Measurements from ENCODE around the gene TWIST2. TPM values are rescaled to one million over a fixed set of nuclear protein-coding genes. Genes with fewer than 3 reads are reported as not detected.

TWIST2 gene
- total and polyA plus RNA-seq, 9 of the 15 experiments (the other 6 are each of a cell fraction or from before 2014, with no cell fraction given): not detected

DNA sequence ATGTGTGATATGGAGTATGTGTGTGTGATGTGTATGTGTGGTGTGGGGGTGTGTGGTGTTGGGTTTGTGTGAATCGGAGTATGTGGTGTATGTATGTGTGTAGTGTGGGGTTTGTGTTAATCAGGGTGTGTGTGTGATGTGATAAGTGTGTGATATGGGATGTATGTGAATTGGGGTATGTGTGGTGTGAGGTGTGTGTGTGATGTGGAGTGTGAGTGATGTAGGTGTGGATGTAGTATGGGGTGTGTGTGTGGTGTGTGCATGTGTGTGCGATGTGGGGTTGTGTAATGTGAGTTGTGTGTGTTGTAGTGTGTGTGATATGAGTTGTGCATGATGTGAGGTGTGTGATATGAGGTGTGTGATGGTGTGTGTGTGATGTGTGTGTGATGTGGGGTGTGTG lies 54.4 kb downstream of the TWIST2 start:
- Histone ChIP-seq H3K79me2 (ENCODE audit: control insufficient read depth, insufficient read depth, low read length) (no peaks in the 10 kb centered on the region), H3K4me1 (replicated peaks in 1 of 2; ENCODE audit: control insufficient read depth in 2 of 2, insufficient read depth in 2 of 2, low read length in 2 of 2) (no peaks in the 10 kb centered on the region), H3K36me3 (ENCODE audit: control insufficient read depth, insufficient read depth, low read length) (no peaks in the 10 kb centered on the region), H3K27ac (ENCODE audit: extremely low read depth, low read depth, low read length) (no peak overlapping the region), H3K9ac (ENCODE audit: insufficient read depth in 1 of 2, low read depth in 2 of 2, low read length in 2 of 2) (no peak overlapping the region), H3K27me3 (ENCODE audit: control insufficient read depth in 2 of 2, insufficient read depth in 2 of 2, low read length in 2 of 2) (peaks cover 0 to 8% of the 10 kb centered on the region in 2 experiments; a peak in 1 of 5 replicates), H2AFZ (ENCODE audit: low read depth, low read length) (no peak overlapping the region), H3K9me3 (replicated peaks; ENCODE audit: control insufficient read depth, insufficient read depth, low read depth, low read length) (no peaks in the 10 kb centered on the region), H4K20me1 (replicated peaks; ENCODE audit: control insufficient read depth, insufficient read depth, low read length) (no peaks in the 10 kb centered on the region), H3K4me3 (no peak overlapping the region), H3K9me1 (ENCODE audit: control insufficient read depth, insufficient read depth, low read length) (no peaks in the 10 kb centered on the region), H3K4me2 (ENCODE audit: insufficient read depth, low read length) (no peak overlapping the region)
- DNase-seq (ENCODE audit: extremely low read depth in 1 of 4, low spot score in 3 of 4): no peak
- in situ Hi-C loops (cut with MboI) (no loop called here), intact Hi-C loops (cut with micrococcal nuclease) (no loop called here)
- no peak for ATAC-seq
- TF ChIP-seq HLTF (IDR thresholded peaks at IDR 0.05): no peak
- TF ChIP-seq, protein P1, sequence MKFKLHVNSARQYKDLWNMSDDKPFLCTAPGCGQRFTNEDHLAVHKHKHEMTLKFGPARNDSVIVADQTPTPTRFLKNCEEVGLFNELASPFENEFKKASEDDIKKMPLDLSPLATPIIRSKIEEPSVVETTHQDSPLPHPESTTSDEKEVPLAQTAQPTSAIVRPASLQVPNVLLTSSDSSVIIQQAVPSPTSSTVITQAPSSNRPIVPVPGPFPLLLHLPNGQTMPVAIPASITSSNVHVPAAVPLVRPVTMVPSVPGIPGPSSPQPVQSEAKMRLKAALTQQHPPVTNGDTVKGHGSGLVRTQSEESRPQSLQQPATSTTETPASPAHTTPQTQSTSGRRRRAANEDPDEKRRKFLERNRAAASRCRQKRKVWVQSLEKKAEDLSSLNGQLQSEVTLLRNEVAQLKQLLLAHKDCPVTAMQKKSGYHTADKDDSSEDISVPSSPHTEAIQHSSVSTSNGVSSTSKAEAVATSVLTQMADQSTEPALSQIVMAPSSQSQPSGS (CRISPR knock-in tag; IDR thresholded peaks at IDR 0.05): no peak
- TF ChIP-seq, protein P2, sequence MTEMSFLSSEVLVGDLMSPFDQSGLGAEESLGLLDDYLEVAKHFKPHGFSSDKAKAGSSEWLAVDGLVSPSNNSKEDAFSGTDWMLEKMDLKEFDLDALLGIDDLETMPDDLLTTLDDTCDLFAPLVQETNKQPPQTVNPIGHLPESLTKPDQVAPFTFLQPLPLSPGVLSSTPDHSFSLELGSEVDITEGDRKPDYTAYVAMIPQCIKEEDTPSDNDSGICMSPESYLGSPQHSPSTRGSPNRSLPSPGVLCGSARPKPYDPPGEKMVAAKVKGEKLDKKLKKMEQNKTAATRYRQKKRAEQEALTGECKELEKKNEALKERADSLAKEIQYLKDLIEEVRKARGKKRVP (CRISPR knock-in tag; IDR thresholded peaks at IDR 0.05): no peak
- TF ChIP-seq HDAC1 (IDR thresholded peaks at IDR 0.05): no peak
- TF ChIP-seq ATF7 (IDR thresholded peaks at IDR 0.05): no peak
- no peak for TF ChIP-seq NFXL1 (CRISPR knock-in tag; IDR thresholded peaks at IDR 0.05)
- TF ChIP-seq, protein P3, sequence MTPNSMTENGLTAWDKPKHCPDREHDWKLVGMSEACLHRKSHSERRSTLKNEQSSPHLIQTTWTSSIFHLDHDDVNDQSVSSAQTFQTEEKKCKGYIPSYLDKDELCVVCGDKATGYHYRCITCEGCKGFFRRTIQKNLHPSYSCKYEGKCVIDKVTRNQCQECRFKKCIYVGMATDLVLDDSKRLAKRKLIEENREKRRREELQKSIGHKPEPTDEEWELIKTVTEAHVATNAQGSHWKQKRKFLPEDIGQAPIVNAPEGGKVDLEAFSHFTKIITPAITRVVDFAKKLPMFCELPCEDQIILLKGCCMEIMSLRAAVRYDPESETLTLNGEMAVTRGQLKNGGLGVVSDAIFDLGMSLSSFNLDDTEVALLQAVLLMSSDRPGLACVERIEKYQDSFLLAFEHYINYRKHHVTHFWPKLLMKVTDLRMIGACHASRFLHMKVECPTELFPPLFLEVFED (CRISPR knock-in tag; conservative IDR thresholded peaks at IDR 0.05): no peak
- TF ChIP-seq KAT8 (IDR thresholded peaks at IDR 0.05; ENCODE audit: low read depth): no peak
- 0% methylated on average over 2 of the region's 2 CpGs for WGBS (ENCODE audit: insufficient coverage, low coverage, missing lambda C conversion rate)
- ChIA-PET CTCF (ENCODE audit: low intra/inter-chr PET ratio) (no interaction called here), POLR2A (no interaction called here)
- no TSS peak for BruUV-seq (replicated peaks)
- FAIRE-seq: no peak

All from K562 (cell line).